HG02852 (cell line): ENCODE results near the gene MAGI3.

Source experiments
- ATAC-seq: cut with Tn5 transposase; IDR thresholded peaks from one replicate; pipeline ENCODE4 v1.9.1; 2021; ENCODE audit warnings: mild to moderate bottlenecking, moderate library complexity; ENCODE audit not compliant: unreplicated experiment

Gene MAGI3

GRCh38 chr1:113389953-113390834 is at the start of gene MAGI3:
Gene MAGI3, plus strand, starts transcription at chr1:113390515. Its CDS starts 519 bp downstream, at chr1:113391034.
- peak; percentile 98 for ATAC-seq

GRCh38 chr1:113353580-113353979 is 36.7 kb upstream of the MAGI3 start:
- no peak for ATAC-seq

DNA sequence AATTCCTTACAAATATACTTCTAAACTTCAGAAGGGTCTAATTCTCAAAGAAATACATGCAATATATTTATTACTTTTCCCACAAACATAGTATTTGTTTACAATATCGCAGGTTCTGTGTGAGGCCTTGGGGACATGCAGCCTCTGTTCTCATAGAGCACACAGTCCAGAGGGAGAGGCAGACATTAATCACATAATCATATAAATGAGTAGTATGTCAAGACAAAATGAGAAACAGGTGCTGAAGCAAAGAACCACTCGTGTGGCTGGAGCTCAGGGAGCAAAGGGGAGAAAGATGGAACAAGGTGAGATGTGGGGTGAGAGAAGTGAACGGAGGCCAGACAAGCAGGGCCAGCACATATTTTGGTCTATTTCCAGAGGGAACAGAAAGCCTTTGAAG is 26.4 kb upstream of the MAGI3 start:
- no peak for ATAC-seq

DNA sequence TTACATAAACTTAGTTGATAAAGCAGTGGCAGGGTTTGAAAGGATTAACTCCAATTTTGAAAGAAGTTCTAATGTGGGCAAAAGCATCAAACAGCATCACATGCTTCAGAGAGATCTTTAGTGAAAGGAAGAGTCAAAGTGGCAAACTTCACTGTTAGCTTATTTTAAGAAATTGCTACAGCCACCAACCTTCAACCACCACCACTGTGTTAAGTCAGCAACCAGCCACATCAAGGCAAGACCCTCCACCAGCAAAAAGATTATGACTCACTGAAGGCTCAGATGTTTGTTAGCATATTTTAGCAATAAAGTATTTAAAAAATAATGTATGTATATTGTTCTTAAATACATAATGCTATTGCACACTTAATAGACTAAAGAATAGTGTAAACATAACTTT is 21.3 kb upstream of the MAGI3 start:
- ATAC-seq: no peak

DNA sequence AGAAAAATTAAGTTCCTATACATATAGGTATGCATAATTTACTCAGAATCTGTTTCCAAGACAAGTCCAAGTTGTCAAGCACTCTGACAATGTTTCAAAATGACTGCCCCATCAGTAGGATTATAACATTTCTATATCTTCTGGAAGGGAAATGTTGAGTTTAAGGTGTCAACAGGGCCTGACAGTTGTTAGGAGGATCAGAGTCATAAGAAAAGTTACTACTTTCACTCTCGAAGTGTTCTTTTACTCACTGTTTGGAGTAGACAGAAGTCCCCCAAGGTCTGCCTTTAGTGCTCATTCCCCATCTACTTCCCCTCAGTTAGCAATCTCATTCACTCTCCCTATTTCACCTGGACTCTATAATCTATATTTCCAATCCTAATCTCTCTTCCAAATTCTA is 20.6 kb upstream of the MAGI3 start:
- no peak for ATAC-seq

- ATAC-seq: no peak
Observed at GRCh38 chr1:113370868-113371267, 19.4 kb upstream of the MAGI3 start.

GRCh38 chr1:113372546-113372945 is 17.8 kb upstream of the MAGI3 start:
- no peak for ATAC-seq

DNA sequence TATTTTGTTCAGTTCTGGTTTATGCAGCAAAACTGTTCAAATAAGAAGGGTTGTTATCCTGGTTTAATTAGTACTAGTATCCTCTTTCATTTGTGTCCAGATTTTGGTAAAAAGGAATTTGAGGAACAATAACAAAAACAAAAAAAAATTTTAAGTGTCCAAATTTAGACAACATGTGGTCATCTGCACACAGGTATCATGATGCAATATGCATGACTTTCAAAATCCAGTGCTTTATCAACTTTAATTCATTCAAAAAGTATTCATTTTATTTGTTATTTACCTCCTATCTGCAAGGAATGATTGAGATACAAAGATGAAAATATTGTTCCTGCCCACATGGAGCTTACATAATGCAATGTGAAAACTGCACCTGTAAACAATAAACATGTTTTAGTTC is 16.7 kb upstream of the MAGI3 start:
- ATAC-seq: no peak

DNA sequence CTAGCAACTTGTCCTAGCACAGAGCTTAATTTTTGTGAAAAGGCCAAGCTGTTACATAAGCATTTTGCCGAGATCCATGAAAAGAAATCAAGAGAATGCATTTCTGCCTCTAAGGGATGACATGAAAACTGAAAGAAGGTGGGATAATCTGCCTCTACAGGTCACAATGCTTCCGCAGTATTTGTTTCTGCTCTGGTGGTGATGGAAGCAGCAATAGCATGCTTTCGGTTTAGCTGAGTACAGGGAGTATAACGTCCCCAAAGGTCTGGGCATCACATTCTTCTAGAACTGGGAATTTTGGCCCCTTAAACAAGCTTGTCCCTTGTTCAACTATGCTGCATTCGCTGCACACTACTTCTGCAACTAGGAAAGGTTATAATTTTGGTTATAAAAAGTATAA is 14.4 kb upstream of the MAGI3 start:
- no peak for ATAC-seq

DNA sequence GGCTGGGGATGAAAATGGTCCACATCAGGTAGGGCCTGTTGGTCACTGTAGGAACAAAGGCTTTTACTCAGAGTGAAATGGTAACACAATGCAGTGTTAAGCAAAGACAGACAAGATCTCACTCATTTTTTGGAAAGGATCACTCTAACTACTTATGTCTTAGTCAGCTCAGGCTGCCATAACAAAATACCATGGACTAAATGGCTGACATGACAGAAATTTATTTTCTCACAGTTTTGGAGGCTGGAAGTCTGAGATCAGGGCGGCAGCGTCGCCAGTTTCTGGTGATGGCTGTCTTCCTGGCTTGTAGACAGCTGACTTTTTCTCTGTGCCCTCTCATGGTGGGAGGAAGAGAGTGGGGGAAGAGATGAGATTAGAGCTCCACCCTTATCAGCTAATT is 10.2 kb upstream of the MAGI3 start:
- no peak for ATAC-seq

DNA sequence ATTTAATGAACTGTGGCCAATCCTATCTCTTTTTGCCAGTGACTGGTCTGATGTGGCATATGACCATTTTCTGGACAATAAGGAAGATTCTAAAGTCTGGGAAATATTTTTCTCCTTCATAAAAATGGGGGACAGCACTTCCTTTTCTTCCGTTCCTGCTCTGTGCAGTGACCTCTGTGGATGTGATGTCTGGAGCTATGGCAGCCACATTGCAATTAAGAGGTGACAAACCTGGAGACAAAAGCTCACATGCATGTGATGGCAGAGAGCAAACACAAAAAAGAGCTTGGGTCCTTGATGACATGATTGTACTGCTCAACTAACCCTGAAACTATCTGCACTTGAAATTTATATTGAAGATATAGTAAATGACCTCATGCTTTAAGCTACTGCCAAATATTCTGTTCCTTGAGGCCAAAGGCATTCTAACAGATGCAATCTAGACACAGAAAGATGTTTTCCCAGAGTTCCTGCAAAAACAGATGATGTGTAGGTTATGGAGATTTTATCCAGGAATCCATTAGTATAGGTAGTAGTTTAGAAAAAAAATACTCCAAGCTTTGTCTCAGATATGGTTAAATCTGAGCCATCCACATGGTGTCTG is 2.2 kb upstream of the MAGI3 start:
- ATAC-seq: no peak

- ATAC-seq: no peak
Observed at GRCh38 chr1:113388621-113389358, 1.5 kb upstream of the MAGI3 start.

- no peak for ATAC-seq
Observed at GRCh38 chr1:113389359-113389952, 859 bp upstream of the MAGI3 start.

- no peak for ATAC-seq
Observed at GRCh38 chr1:113390871-113391648, 745 bp downstream of the MAGI3 start.

DNA sequence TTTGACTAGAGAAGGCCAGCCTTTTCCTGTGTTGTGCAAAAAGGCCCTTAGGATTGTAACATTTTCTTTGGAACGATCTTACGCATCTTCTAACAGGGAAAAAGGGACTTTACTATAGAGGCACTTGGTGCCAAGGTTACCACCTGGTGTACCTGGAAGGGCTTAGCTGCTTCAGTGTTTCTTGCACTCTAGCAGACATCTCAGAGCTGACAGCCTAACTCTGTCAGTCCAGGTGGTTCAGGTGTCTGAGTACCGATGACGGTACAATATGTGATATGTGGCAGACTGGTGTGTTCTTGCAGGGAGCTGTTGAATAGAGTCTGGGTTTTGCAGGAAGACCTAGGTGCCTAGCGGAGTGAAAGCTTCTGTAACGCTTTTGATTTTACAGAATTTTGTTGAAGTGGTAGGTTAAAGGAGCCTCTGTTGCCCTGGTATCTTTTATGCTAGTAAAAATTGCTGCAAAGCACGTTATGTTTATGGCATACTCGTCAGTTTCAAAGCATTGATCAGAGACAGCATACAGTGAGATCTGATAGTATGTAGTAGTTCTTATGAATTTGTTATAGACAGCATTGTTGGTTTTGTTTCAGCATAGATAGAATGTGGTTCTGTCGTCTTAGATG is 1.4 kb downstream of the MAGI3 start:
- no peak for ATAC-seq

DNA sequence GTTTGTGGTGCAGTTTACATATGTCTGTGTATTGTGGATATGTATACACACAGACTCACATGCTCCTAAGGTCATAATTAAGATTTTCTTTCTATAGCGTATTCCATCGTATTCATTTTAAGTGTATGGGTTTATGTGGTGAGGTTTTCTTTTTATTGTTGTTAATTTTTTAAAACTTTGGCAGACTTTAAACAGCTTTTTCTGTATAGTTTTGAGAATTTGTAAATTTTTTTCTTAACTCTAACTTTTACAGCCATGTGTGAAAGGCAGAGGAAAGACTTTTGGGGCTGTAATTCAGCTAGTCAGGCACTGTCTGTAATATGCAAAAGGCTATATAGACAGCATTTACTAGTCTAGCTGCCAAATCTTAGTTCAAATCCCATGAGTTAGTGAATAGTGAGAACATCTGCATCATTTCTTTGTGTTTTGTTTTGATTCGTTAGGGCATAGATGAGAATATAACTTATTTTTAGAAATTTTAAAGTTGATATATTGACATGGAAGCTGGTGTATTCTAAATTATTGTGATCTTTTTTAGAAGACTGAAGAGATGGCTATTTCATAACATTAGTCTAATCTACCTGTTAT is 2.3 kb downstream of the MAGI3 start:
- no peak for ATAC-seq

DNA sequence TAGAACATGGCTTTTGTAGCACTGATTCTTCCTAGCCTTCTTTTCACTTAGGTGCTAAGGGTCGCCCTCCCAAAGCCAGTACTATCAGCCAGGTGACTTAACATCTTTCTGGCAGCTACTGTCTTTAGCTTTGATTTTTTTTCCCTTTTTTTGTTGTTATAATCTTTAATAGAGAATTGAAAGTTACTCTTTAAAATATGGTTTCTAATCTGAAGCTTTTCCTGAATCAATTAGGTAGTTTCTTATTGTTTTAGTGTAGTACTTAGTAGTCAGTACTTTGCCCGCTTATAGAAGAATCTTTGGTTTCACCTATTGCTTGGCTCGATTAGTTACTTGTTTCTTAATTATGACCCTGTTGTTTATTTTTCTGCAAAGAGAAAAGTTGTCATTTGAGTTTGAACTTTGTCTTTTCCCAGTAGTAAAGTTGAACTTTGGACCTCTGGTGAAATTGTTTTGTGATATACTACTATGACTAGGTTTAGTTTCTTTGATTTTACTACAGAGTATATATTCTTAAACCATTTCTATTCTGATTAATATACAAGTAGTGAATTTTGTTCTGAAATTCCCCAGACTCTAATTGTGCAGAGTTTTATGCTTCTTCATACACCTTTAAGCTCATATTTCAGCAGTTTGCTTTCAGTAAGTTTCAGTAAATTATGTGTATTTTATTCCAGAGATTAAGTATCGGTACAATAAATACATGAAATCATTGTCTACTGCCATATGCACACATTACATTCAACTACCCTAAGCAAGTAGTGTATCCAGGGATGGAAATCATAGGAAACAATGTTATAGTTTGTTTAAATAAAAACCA is 3.9 kb downstream of the MAGI3 start:
- no peak for ATAC-seq

- no peak for ATAC-seq
Observed at GRCh38 chr1:113394863-113395259, 4.5 kb downstream of the MAGI3 start.

- no peak for ATAC-seq
Observed at GRCh38 chr1:113396102-113396501, 5.8 kb downstream of the MAGI3 start.
